HUDEP-2 (cell line): ENCODE measurements around the gene FRMD8.

Experiments
- DNase-seq, 76 experiments: peaks; one replicate each; lab custom pipeline; 2025; ENCODE audit not compliant: unreplicated experiment in 76 of 76; lab: John Stamatoyannopoulos, UW

Gene FRMD8

GRCh38 chr11:65373839-65374580 is 12.4 kb upstream of the FRMD8 start:
- DNase-seq: no peak

- DNase-seq: no peak
These were observed 11.4 kb upstream of the FRMD8 start for GRCh38 chr11:65375012-65375411.

- DNase-seq: no peak
These were observed 10.2 kb upstream of the FRMD8 start for GRCh38 chr11:65376138-65376713.

GRCh38 chr11:65377036-65377435 is 9.4 kb upstream of the FRMD8 start:
- no peak for DNase-seq

- no peak for DNase-seq
These were observed 8.7 kb upstream of the FRMD8 start for GRCh38 chr11:65377777-65378176.

- DNase-seq: peak in 1 of 76 experiments; percentile 7
These were observed 8.1 kb upstream of the FRMD8 start for GRCh38 chr11:65378208-65378927.

GRCh38 chr11:65378928-65379638 is 7.4 kb upstream of the FRMD8 start:
- DNase-seq: no peak

- no peak for DNase-seq
These were observed 6.6 kb upstream of the FRMD8 start for GRCh38 chr11:65379698-65380459.

- no peak for DNase-seq
These were observed 5.8 kb upstream of the FRMD8 start for GRCh38 chr11:65380460-65381119.

- DNase-seq: peak in 9 of 76 experiments; percentile 34 to 77 (median 52)
These were observed 4.8 kb upstream of the FRMD8 start for GRCh38 chr11:65381716-65382032.

- peak in 73 of 76 experiments; percentile 44 to 92 (median 86) for DNase-seq
These were observed 4.2 kb upstream of the FRMD8 start, which contains the start of gene SLC25A45 for GRCh38 chr11:65382033-65382803. SLC25A45 (minus strand) TSS chr11:65382646; CDS start chr11:65381951, 695 bp downstream.

GRCh38 chr11:65382804-65383368 is 3.6 kb upstream of the FRMD8 start:
- DNase-seq: peak in 2 of 76 experiments; percentile 55 to 62

GRCh38 chr11:65383778-65384177 is 2.7 kb upstream of the FRMD8 start:
- no peak for DNase-seq

- no peak for DNase-seq
These were observed 2.0 kb upstream of the FRMD8 start for GRCh38 chr11:65384301-65384889.

- no peak for DNase-seq
These were observed 2.3 kb downstream of the FRMD8 start for GRCh38 chr11:65388731-65389130.

- no peak for DNase-seq
These were observed 3.0 kb downstream of the FRMD8 start for GRCh38 chr11:65389294-65389980.

- no peak for DNase-seq
These were observed 3.9 kb downstream of the FRMD8 start for GRCh38 chr11:65390099-65390941.
